ENCODE data around the gene KIF19. TPM values are rescaled to one million over a fixed set of nuclear protein-coding genes. Genes with fewer than 3 reads are reported as not detected.

Gene KIF19
- polyA plus RNA-seq, 3 donors, result not detected

DNA sequence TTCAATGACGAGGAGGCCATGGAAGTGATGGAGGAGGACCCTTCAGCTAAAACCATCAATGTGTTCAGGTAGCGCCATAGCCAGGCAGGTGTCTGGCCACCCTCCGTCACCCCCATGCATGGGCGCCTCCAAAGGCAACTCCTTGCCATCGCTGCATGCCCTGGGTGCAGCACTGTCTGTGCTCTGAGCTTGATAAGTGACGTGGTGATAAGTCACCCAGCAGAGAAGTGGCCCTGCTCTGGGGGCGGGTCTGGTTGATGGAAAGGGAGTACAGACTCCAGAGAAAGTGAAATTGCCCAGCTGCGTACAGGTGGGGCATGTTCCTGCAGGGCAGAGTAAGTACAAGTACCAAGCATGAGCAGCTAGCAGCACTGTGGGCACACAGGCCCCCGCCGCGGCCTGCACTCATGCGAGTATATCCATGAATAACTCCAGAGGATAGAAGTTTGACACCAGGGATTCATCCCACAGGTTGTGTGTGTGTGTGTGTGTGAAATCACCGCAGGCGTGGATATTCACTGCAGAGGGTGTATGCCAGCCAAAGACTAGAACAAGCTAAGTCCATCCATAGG lies 38.9 kb upstream of the KIF19 start:
- Histone ChIP-seq H3K4me1 (ENCODE audit: control insufficient read depth in 1 of 2, insufficient read depth in 2 of 2, low read length in 2 of 2) (peaks cover 17 to 18% of the 10 kb centered on the region in 2 donors), H2AFZ (ENCODE audit: insufficient read depth, low read depth, low read length, poor library complexity, severe bottlenecking) (no peak overlapping the region), H3K9ac (ENCODE audit: insufficient read depth, low read length, poor library complexity, severe bottlenecking) (no peak overlapping the region), H3K27me3 (ENCODE audit: control insufficient read depth in 2 of 2, insufficient read depth in 2 of 2, low read length in 2 of 2) (peaks cover 0 to 11% of the 10 kb centered on the region in 2 donors), H3K36me3 (replicated peaks in 1 of 2; ENCODE audit: control insufficient read depth in 1 of 2, insufficient read depth in 2 of 2, low read length in 2 of 2) (no peaks in the 10 kb centered on the region), H4K20me1 (ENCODE audit: insufficient read depth, low read length) (no peaks in the 10 kb centered on the region), H3K9me3 (replicated peaks in 1 of 2; ENCODE audit: control insufficient read depth in 1 of 2, insufficient read depth in 1 of 2, low read length in 2 of 2) (no peaks in the 10 kb centered on the region), H3K4me3 (replicated peaks in 1 of 3; ENCODE audit: low read depth in 2 of 3, low read length in 3 of 3) (no peak overlapping the region), H3K4me2 (replicated peaks; ENCODE audit: extremely low read depth, low read length, poor library complexity, severe bottlenecking) (no peak overlapping the region), H3K27ac (ENCODE audit: low read depth in 1 of 2, low read length in 2 of 2) (no peak overlapping the region), H3K79me2 (ENCODE audit: insufficient read depth, low read length) (no peaks in the 10 kb centered on the region)
- TF ChIP-seq, protein P1, sequence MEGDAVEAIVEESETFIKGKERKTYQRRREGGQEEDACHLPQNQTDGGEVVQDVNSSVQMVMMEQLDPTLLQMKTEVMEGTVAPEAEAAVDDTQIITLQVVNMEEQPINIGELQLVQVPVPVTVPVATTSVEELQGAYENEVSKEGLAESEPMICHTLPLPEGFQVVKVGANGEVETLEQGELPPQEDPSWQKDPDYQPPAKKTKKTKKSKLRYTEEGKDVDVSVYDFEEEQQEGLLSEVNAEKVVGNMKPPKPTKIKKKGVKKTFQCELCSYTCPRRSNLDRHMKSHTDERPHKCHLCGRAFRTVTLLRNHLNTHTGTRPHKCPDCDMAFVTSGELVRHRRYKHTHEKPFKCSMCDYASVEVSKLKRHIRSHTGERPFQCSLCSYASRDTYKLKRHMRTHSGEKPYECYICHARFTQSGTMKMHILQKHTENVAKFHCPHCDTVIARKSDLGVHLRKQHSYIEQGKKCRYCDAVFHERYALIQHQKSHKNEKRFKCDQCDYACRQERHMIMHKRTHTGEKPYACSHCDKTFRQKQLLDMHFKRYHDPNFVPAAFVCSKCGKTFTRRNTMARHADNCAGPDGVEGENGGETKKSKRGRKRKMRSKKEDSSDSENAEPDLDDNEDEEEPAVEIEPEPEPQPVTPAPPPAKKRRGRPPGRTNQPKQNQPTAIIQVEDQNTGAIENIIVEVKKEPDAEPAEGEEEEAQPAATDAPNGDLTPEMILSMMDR (IDR thresholded peaks at IDR 0.05), result no peak
- Mint-ChIP-seq H3K27me3 (ENCODE audit: low read depth in 3 of 3) (peaks cover 18 to 22% (median 19%) of the 10 kb centered on the region in 3 donors), H3K9me3 (no peaks in the 10 kb centered on the region), H3K36me3 (no peaks in the 10 kb centered on the region), H3K4me3 (no peak overlapping the region), H3K27ac (no peak overlapping the region), H3K4me1 (peaks cover 22% of the 10 kb centered on the region)
- no peak for DNase-seq
- intact Hi-C loops (cut with micrococcal nuclease), result no loop called here
- WGBS (ENCODE audit: insufficient coverage), result 86% methylated on average over 10 of the region's 14 CpGs

DNA sequence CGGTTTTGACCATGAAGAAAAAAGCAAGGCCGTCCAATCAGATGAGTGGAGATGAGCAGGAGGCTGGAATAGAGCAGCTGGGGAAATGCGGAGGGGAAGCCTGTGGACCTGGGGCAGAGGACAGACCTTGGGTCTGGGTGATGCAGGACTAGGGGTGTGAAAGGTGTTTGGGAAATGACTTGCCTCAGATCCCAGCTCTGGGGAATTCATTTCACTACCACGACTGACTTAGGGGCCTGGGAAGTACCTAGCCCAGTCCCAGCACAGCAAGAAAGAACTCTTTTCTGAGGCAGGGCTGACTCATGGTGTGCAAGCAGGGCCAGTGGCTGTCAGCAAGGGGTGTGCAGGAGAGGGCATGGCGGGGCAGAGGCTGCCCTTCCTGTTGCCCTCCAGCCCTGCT lies 37.2 kb upstream of the KIF19 start:
- H3K9me3 ChIP-seq (replicated peaks in 1 of 2; ENCODE audit: control insufficient read depth in 1 of 2, insufficient read depth in 1 of 2, low read length in 2 of 2), result no peaks in the 10 kb centered on the region
- H3K4me3 ChIP-seq (replicated peaks in 1 of 3; ENCODE audit: low read depth in 2 of 3, low read length in 3 of 3), result no peak overlapping the region
- H3K4me1 ChIP-seq (ENCODE audit: control insufficient read depth in 1 of 2, insufficient read depth in 2 of 2, low read length in 2 of 2), result peaks cover under 1 to 2% of the 10 kb centered on the region in 2 donors
- H3K36me3 Mint-ChIP-seq, result no peaks in the 10 kb centered on the region
- peaks cover 0 to 11% of the 10 kb centered on the region in 2 donors for H3K27me3 ChIP-seq (ENCODE audit: control insufficient read depth in 2 of 2, insufficient read depth in 2 of 2, low read length in 2 of 2)
- DNase-seq, result no peak
- H3K9ac ChIP-seq (ENCODE audit: insufficient read depth, low read length, poor library complexity, severe bottlenecking), result no peak overlapping the region
- no peak overlapping the region for H3K27ac Mint-ChIP-seq
- no peaks in the 10 kb centered on the region for H4K20me1 ChIP-seq (ENCODE audit: insufficient read depth, low read length)
- no peaks in the 10 kb centered on the region for H3K9me3 Mint-ChIP-seq
- 77% methylated on average over 5 of the region's 5 CpGs for WGBS (ENCODE audit: insufficient coverage)
- H3K79me2 ChIP-seq (ENCODE audit: insufficient read depth, low read length), result no peaks in the 10 kb centered on the region
- no peak overlapping the region for H3K4me2 ChIP-seq (replicated peaks; ENCODE audit: extremely low read depth, low read length, poor library complexity, severe bottlenecking)
- intact Hi-C loops (cut with micrococcal nuclease), result no loop called here
- no peak overlapping the region for H3K4me3 Mint-ChIP-seq
- peaks cover 18 to 21% (median 19%) of the 10 kb centered on the region in 3 donors for H3K27me3 Mint-ChIP-seq (ENCODE audit: low read depth in 3 of 3)
- H3K4me1 Mint-ChIP-seq, result peaks cover 10% of the 10 kb centered on the region
- TF ChIP-seq, protein P1 (IDR thresholded peaks at IDR 0.05), result no peak
- H3K36me3 ChIP-seq (replicated peaks in 1 of 2; ENCODE audit: control insufficient read depth in 1 of 2, insufficient read depth in 2 of 2, low read length in 2 of 2), result no peaks in the 10 kb centered on the region
- no peak overlapping the region for H3K27ac ChIP-seq (ENCODE audit: low read depth in 1 of 2, low read length in 2 of 2)
- no peak overlapping the region for H2AFZ ChIP-seq (ENCODE audit: insufficient read depth, low read depth, low read length, poor library complexity, severe bottlenecking)

Data from CD14-positive monocyte (primary cell).